Activated T-helper 17 cell treated with anti-CD3 and anti-CD28 coated beads, Interleukin-2, amount 50 U/mL, for 72 hours (primary cell): ENCODE results near the gene MBD3L2. TPM values are rescaled to one million over a fixed set of nuclear protein-coding genes. Genes with fewer than 3 reads are reported as not detected.

Experiments
- ATAC-seq: fragments of 150-1000 bp; cut with Tn5 transposase; replicated peaks from 2 replicates; pipeline ENCODE4 v1.10.0; 2021; ENCODE audit warnings: mild to moderate bottlenecking, moderate library complexity
- H3K27ac Mint-ChIP-seq: one replicate; pipeline ENCODE4 v1.8.0; 2022; ENCODE audit warnings: mixed read lengths
- H3K27me3 Mint-ChIP-seq: one replicate; pipeline ENCODE4 v1.8.0; 2022; ENCODE audit warnings: mixed read lengths
- H3K36me3 Mint-ChIP-seq: one replicate; pipeline ENCODE4 v1.8.0; 2022; ENCODE audit warnings: low read depth, mild to moderate bottlenecking, mixed read lengths
- H3K4me1 Mint-ChIP-seq: one replicate; pipeline ENCODE4 v1.8.0; 2022; ENCODE audit warnings: mixed read lengths
- H3K4me3 Mint-ChIP-seq: one replicate; pipeline ENCODE4 v1.8.0; 2022; ENCODE audit warnings: mild to moderate bottlenecking, mixed read lengths
- H3K9me3 Mint-ChIP-seq: one replicate; pipeline ENCODE4 v1.8.0; 2022; ENCODE audit warnings: mixed read lengths
- total RNA-seq, 2 donors: library from RNA; stranded (reverse); gene quantifications; one replicate each; pipeline ENCODE4 v1.2.3, GENCODE V29; 2022

The MBD3L2 gene
- total RNA-seq, 2 donors from 2014 or later, result not detected

DNA sequence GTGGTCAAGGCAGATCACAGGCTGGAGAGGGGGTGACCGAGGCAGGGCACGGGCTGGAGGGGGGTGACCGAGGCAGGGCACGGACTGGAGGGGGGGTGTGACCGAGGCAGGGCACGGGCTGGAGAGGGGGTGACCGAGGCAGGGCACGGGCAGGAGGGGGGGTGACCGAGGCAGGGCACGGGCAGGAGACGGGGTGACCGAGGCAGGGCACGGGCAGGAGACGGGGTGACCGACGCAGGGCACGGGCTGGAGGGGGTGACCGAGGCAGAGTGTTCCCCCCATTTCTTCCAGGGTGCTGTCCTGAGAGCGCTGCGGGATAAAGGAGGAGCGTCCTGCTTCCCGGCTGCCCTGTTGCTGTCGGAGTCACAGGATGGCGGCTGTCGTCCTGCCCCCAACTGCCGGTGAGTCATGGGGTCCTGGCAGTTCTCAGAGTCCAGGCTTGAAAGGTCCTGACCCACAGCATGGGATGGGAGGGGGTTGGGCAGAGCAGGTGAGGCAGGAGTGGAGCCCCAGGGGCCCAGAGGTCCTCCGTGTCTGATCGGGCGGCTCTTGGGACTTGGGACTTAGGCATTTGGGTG is 25.7 kb downstream of the MBD3L2 start:
- Mint-ChIP-seq H3K4me3 (no peak overlapping the region), H3K9me3 (peaks cover 12% of the 10 kb centered on the region), H3K36me3 (peaks cover 97% of the 10 kb centered on the region), H3K27ac (no peak overlapping the region), H3K27me3 (no peaks in the 10 kb centered on the region), H3K4me1 (peaks cover 9% of the 10 kb centered on the region)
- no peak for ATAC-seq

DNA sequence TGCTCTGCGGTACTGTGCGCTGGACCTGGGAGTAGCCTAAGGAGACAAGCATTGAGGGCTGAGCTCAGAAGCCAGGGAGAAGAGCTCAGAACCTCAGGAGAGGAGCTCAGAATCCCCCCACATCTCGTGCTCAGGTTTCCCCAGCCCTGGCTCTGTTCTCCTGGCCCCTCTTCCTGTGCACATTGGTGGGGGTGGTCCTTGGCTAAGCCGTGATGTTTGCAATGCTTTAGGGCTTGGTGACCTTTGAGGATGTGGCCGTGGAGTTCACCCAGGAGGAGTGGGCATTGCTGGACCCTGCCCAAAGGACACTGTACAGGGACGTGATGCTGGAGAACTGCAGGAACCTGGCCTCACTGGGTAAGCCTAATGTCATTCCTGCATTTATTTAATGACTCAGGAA is 27.0 kb downstream of the MBD3L2 start:
- no peak for ATAC-seq
- H3K36me3 Mint-ChIP-seq, result peaks cover 97% of the 10 kb centered on the region
- peaks cover 12% of the 10 kb centered on the region for H3K9me3 Mint-ChIP-seq
- no peaks in the 10 kb centered on the region for H3K27me3 Mint-ChIP-seq
- H3K27ac Mint-ChIP-seq, result no peak overlapping the region
- H3K4me1 Mint-ChIP-seq, result peaks cover 9% of the 10 kb centered on the region
- H3K4me3 Mint-ChIP-seq, result no peak overlapping the region

DNA sequence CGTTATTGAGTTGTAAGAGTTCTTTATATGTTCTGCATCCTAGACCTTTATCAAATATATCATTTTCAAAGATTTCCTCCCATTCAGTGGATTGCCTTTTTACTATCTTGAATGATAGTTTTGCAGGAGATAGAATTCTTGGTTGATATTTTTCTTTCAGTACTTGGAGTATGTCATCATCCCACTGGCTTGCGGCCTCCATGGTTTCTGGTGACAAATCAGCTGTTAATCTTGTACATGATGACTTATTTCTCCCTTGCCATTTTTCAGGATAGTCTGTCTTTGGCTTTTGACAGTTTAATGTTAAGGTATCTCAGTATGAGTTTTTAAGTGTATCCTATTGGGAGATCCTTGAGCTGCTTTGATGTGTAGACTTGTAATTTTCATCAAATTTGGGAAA is 28.9 kb downstream of the MBD3L2 start:
- peaks cover 13% of the 10 kb centered on the region for H3K9me3 Mint-ChIP-seq
- H3K27me3 Mint-ChIP-seq, result no peaks in the 10 kb centered on the region
- H3K36me3 Mint-ChIP-seq, result peaks cover 100% of the 10 kb centered on the region
- no peak overlapping the region for H3K27ac Mint-ChIP-seq
- no peak for ATAC-seq
- H3K4me3 Mint-ChIP-seq, result no peak overlapping the region
- H3K4me1 Mint-ChIP-seq, result peaks cover 4% of the 10 kb centered on the region

DNA sequence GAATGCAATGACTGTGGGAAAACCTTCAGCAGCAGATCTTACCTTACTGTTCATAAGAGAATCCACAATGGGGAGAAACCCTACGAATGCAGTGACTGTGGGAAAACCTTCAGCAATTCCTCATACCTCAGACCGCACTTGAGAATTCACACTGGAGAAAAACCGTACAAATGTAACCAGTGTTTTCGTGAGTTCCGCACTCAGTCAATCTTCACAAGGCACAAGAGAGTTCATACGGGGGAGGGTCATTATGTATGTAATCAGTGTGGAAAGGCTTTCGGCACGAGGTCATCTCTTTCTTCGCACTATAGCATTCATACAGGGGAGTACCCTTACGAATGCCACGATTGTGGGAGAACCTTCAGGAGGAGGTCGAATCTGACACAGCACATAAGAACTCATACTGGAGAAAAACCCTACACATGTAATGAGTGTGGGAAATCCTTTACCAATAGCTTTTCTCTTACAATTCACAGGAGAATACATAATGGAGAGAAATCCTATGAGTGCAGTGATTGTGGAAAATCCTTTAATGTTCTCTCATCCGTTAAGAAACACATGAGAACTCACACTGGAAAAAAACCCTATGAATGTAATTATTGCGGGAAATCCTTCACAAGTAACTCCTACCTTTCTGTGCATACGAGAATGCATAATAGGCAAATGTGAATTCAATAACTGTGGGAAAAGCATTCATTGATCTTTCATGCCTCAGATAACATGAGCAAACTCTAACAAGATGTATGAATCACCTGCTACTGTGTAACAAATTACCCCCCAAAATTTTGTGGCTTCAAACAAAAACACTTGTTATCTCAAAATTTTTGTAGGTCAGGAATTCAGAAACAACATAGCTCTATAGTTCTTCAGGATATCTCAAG is 34.2 kb downstream of the MBD3L2 start:
- Mint-ChIP-seq H3K36me3 (peaks cover 77% of the 10 kb centered on the region), H3K4me1 (no peaks in the 10 kb centered on the region), H3K27ac (no peak overlapping the region), H3K27me3 (no peaks in the 10 kb centered on the region), H3K4me3 (no peak overlapping the region), H3K9me3 (peaks cover 22% of the 10 kb centered on the region)
- no peak for ATAC-seq

DNA sequence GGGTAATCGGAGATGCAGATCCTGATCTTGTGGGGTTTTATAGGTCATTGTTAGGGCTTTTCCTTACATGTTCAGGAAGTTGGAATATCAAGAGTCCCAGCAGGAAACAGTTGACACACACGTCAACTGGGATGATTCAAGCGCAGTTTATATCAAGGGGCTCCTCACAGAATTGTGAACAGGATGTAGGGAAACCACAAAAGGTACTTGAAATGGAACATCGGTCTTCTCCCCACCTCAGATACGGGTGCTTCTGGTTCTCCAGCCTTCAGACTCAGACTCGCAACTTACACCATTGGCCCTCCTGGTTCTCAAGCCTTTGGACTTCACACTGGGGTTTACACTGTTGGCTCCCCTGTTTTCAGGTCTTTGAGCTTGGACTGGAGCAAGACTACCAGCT is 39.9 kb downstream of the MBD3L2 start:
- Mint-ChIP-seq H3K4me3 (no peak overlapping the region), H3K36me3 (peaks cover 20% of the 10 kb centered on the region), H3K9me3 (peaks cover 27% of the 10 kb centered on the region), H3K27me3 (no peaks in the 10 kb centered on the region), H3K27ac (no peak overlapping the region), H3K4me1 (no peaks in the 10 kb centered on the region)
- no peak for ATAC-seq

DNA sequence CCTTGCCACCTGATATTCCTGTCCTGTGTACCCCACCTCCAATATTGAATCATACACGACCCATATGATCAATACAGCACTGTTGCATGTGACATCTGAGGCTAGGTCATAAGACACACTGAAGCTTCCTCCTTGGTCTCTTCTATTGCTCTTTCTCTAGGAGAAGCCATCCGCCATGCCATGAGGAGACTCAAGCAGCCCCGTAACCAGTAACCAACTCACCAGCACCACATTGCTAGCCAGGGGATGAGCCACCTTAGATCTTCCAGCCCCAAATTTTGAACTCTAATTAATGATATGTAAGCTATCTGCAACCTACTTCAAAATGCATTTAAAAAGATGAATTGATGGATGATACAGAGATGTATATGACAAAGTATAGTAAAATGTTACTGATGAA is 49.0 kb downstream of the MBD3L2 start:
- peaks cover 7% of the 10 kb centered on the region for H3K4me1 Mint-ChIP-seq
- H3K4me3 Mint-ChIP-seq, result peak overlapping the region; percentile 89
- no peaks in the 10 kb centered on the region for H3K27me3 Mint-ChIP-seq
- peaks cover 16% of the 10 kb centered on the region for H3K9me3 Mint-ChIP-seq
- ATAC-seq, result no peak
- peak overlapping the region; percentile 93 for H3K27ac Mint-ChIP-seq
- no peaks in the 10 kb centered on the region for H3K36me3 Mint-ChIP-seq

DNA sequence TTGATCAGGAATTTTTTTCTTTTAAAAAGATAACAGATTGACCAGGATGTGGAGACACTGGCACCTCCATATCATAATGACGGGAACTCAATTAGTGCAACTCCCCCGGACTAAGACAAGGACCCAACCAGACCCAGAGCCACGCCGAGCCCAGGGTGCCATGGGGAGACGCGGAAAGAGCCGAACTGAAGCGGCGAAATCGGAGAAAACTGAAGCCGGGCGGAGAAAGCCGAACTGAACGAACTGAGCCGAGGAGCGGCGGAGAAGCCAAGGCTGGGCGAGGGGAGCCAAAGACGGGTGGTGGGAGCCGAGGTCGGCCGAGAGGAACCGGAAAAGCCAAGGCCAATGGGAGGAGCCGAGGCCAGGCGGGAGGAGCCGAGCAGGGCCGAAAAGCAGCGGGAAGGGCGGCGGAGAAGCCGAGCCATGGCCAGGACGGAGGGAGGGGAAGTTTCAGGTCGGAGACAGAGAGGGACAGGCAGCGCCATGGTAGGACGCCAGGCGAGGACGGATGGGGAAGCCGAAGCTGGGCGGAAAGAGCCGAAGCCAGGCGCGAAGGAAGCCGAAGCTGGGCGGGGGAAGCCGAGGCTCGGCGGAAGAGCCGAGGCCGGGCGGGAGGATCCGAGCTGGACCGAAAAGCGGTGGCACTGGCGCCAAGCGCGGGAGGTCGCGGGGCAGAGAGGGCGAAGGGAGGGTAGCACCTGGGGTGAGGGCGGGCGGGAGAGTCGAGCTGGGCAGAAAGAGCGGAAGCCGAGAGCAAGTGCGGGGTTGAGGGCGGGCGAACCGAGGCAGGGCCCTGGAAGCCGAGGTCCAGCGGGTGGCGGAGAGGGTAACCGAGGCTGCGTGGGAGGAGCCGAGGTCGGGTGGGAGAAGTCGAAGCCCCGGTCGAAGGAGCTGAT is 49.8 kb downstream of the MBD3L2 start:
- Mint-ChIP-seq H3K9me3 (peaks cover 16% of the 10 kb centered on the region), H3K27ac (peak overlapping the region; percentile 93), H3K4me3 (peak overlapping the region; percentile 89), H3K4me1 (peaks cover 7% of the 10 kb centered on the region), H3K27me3 (no peaks in the 10 kb centered on the region), H3K36me3 (no peaks in the 10 kb centered on the region)
- peak; percentile 89 for ATAC-seq

DNA sequence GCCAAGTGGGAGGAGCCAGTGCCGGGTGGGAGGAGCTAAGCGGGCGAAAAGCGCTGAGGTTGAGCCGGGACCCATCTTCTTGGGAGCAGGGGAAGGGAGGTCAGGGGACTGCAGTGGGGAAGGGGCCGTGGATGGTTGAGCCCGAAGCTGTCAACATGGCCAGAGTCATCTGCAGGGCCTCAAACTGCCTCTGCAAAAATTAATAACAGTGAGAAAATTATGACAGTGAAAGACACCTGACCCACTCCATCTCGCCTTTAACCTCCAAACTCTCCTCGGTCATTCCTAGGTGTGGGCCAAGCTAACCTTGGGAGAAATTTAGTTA is 50.4 kb downstream of the MBD3L2 start:
- H3K27ac Mint-ChIP-seq, result peak overlapping the region; percentile 93
- H3K36me3 Mint-ChIP-seq, result no peaks in the 10 kb centered on the region
- peaks cover 16% of the 10 kb centered on the region for H3K9me3 Mint-ChIP-seq
- no peaks in the 10 kb centered on the region for H3K27me3 Mint-ChIP-seq
- peak overlapping the region; percentile 89 for H3K4me3 Mint-ChIP-seq
- no peak for ATAC-seq
- H3K4me1 Mint-ChIP-seq, result peaks cover 7% of the 10 kb centered on the region

Other genes starting within 250 kb of the MBD3L2 start
- 10 to 100 TPM in 1 of 2 donors, 1 to 10 TPM in 1; 6.9 to 10.6 TPM for gene ADGRE1, start 161.7 kb upstream of the MBD3L2 start, total RNA-seq
- gene MBD3L2B, start 27.9 kb upstream of the MBD3L2 start, total RNA-seq, result not detected
- not detected for gene MBD3L5, start 18.7 kb upstream of the MBD3L2 start, total RNA-seq
- gene MBD3L4, start 9.1 kb upstream of the MBD3L2 start, total RNA-seq, result not detected
- not detected for gene MBD3L3, start 9.4 kb downstream of the MBD3L2 start, total RNA-seq
- gene ZNF557, start 20.4 kb downstream of the MBD3L2 start, total RNA-seq, result 1 to 10 TPM; 7.6 to 9.4 TPM
- 1 to 10 TPM in 1 of 2 donors, under 1 TPM in 1; 0.69 to 5.0 TPM for gene INSR, start 245.1 kb downstream of the MBD3L2 start, total RNA-seq